ENCODE data around the gene MIEN1.
"Not testable (repeated sequence)": the region's sequence is repeated elsewhere in the genome, so short reads cannot be mapped to it uniquely, and the experiment has no call there.

Gene MIEN1, protein sequence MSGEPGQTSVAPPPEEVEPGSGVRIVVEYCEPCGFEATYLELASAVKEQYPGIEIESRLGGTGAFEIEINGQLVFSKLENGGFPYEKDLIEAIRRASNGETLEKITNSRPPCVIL

DNA sequence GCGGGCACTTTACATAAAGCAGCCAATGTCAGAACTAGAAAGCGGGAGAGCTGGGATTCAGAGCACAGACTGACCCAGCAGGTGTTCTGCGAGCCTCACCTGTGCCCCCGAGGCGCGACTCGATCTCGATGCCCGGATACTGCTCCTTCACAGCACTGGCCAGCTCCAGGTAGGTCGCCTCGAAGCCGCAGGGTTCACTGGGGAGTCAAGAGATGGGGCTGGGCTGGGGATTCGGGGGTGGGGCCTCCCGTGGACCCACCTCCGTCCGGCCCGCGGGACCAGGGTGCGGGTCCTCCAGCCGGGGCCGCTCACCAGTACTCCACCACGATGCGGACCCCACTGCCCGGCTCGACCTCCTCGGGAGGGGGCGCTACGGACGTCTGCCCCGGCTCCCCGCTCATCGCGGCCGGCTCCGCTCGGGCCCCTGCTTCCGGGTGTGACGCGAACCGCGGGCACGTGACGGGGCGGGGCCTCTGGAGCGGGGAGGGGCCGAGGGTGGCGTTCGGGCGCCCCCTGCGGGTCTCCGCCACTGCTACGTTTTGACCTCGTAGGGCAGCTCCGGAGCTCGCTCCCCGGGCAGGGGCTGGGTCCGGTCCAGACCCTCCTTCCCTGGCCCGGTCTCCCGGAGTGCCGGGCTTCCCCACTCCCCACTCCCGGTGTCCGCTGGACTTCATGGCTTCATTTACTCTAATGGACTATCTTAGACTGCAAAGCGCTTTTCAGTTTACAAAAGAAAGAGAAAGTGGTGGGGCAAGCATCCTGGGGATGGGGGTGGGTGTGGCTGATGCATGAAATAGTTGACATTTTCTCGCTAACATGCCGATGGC, at the start of gene MIEN1:
Gene MIEN1 (minus strand): TSS at position 438 of the 827 bp plus-strand sequence. CDS start 37 bp downstream, at position 401.
- no peak for DNase-seq (ENCODE audit: low read depth)

- DNase-seq (ENCODE audit: low read depth): no peak
Measured at GRCh38 chr17:39777534-39778365, 47.4 kb upstream of the MIEN1 start.

GRCh38 chr17:39776252-39776651, 45.9 kb upstream of the MIEN1 start:
- DNase-seq (ENCODE audit: low read depth): no peak

DNA sequence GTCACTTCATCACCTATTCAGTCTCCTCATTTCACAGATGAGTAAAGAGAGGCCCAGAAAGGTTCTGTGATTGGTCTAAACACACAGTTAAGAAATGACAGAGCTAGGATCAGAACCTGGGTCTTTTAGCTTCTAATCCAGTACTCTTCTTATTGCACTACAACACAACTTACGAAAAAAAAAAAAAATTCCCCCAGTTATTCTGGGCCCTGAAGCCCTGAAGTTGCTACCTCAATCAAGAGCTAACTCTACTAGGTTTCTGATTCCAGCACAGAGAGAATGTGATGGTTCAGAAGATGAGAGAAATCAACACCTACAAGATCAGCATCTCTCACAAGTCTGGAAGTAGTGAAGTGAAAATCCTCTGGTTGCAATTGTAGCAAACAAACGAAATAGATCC, 44.7 kb upstream of the MIEN1 start:
- DNase-seq (ENCODE audit: low read depth): no peak

GRCh38 chr17:39774047-39774446, 43.7 kb upstream of the MIEN1 start:
- DNase-seq (ENCODE audit: low read depth): no peak

DNA sequence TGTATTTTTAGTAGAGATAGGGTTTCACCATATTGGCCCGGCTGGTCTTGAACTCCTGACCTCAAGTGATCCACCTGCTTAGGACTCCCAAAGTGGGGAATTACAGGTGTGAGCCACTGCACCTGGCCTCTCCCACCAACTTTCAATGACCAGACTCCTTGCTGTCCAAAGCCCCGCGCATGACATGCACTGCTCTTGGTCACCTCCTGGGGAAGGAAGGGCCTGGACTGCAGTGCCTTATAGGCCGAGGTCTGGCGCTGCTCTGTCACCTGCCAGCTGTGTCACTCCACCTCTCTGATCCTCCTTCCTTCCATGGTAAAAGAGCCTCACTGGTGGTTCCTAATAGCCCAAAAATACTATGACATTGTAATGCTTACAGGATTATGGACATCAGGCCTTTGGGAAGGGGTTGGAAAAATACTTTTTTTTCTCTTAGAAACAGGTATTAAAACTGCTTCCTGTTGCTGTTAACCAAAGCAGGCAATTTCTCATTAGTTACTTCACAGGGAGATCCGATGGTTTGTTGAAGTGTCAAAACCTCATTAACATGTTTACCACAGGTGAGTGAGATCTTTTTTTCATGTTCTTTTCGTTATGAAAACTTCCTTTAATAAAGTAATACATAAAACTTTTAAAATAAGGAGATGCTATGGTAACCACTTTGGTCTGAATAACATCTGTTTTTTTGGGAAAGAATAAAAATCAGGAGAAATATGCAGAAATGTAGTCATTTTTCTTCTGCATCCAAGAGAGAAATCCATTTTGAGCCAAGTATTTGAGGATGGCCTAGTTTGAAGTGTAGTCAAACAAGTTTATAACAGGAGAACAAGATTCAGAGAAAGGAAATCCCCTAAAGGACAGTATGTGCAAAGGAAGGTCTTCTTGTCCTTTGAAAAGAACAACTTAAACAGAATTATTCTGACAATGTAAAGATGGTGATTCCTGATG, 42.9 kb upstream of the MIEN1 start:
- DNase-seq (ENCODE audit: low read depth): no peak

DNA sequence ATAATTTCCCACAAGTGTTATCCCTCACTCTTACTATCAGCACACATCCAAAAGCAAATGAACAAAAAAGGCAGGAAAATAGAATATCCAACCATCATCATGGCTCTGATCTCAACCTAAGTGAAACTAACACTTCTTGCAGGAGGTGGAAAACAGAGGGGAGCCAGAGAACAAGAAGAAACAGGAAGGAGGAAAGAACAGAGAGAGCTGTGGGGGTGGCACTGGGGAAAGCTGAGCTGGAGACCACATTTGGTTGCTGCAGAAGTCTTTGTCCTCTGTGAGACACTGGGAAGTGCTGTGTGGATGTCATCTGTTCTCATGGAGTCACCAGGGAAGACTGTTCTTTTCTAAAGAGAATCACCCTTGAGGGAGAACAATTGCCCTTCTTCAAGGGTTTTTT, 42.1 kb upstream of the MIEN1 start:
- no peak for DNase-seq (ENCODE audit: low read depth)

GRCh38 chr17:39769974-39770587, 39.7 kb upstream of the MIEN1 start:
- DNase-seq (ENCODE audit: low read depth): no peak

DNA sequence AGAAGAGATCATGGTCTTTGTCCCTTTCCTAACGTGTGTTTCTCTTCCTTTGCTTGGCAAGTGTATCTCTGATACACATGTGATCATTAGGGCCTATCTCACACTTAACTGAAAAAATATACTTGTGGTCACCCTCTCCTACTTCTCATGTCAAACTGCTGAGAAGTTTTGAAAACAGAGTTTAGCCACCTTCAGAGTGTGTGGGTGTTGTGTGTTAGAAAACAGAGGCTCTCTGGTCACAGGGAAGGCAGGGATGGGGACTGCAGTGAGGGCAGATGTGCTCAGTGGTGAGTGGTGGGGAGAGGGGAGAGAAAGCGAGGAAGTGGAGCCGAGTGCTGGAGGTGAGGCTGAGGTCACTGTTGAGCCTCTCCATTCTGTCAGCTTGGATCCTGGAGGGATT, 36.8 kb upstream of the MIEN1 start:
- no peak for DNase-seq (ENCODE audit: low read depth)

GRCh38 chr17:39765766-39766165, 35.4 kb upstream of the MIEN1 start:
- no peak for DNase-seq (ENCODE audit: low read depth)

GRCh38 chr17:39765175-39765574, 34.8 kb upstream of the MIEN1 start:
- DNase-seq (ENCODE audit: low read depth): no peak

DNA sequence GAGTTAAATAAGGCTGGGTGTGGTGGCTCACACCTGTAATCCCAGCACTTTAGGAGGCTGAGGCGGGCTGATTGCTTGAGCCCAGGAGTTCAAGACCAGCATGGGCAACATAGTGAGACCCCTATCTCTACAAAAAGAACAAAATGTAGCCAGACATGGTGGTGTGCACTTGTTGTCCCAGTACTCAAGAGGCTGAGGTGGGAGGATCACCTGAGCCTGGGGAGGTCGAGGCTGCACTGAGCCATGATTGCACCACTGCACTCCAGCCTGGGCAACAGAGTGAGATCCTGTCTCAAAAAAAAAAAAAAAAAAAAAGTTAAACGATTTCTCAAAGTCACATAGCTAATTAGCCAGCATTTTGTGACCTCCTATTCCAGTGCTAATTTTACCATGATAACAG, 33.8 kb upstream of the MIEN1 start:
- not testable (repeated sequence) for DNase-seq (ENCODE audit: low read depth)

DNA sequence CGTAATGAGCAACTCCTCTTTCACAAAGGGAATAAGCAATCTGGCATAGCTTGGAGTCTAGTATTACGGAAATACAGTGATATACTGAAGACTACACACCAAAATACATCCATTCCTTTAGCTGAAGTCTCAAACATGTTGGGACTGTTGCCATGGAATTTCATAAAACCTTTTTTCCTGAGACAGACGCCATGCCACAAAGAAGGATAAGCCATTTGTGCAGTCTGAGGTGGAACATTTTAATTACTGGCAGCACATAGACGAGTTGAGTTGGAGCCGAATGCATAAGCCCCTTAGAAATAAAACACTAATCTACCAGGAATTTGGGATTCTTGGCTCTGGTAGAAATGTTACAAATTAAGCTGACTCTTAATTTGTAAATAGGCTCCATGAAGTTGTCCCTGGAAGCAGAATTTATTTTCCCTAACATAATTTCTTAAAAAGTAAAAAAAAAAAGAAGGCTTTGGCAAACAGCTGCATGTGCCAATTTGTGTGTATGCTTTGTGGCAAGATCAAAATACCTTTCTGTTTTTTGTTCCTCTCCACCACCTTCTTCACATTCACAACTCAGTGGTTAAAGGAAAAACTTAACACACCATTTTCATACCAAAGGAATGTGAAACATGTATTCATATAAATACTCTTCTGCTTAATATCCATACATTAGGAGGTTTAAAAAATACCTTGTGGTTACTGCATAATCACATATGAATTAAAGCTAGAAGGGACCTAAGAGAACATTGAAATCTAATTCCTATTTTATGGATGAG, 32.9 kb upstream of the MIEN1 start:
- no peak for DNase-seq (ENCODE audit: low read depth)

DNA sequence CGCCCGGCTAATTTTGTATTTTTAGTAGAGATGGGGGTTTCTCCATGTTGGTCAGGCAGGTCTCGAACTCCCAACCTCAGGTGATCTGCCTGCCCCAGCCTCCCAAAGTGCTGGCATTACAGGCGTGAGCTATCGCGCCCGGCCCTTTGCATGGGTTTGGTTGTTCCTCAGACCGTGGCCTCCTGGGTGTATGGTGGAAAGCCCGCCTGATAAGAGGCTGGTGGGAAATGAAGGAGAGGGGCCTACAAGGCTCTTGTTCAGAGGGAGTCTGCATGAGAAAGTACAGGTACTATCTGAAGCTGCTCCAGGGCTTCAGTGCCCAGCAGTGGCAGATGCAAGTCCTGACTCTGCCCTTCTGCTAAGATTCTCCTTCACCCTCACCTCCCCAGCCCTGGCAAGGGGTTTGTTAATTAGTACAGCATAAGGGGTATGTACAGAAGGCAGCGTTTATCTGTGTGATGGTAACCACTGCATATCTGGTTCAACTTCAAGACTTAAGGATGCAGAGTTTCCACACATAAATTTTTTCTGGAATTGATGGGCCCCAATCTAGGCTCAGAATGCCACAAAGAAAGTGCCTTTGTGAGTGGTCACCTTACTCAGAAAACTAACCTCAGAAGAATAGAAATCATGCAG, 31.6 kb upstream of the MIEN1 start:
- DNase-seq (ENCODE audit: low read depth): no peak

DNA sequence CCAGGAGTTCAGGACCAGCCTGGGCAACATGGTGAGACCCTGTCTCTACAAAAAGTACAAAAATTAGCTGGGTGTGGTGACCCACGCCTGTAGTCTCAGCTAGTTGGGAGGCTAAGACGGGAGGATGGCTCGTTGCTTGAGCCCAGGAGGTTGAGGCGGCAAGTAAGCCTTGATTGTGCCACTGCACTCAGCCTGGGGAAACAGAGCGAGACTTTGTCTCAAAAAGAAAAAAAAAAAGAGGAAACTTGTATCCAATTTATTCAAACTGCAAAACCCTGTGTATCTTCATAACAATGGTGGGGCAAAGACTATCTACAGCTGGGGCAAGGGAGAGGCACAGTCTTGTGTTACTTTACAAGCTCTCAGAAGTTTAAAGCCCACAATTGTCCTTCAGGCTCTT, 28.9 kb upstream of the MIEN1 start:
- no peak for DNase-seq (ENCODE audit: low read depth)

DNA sequence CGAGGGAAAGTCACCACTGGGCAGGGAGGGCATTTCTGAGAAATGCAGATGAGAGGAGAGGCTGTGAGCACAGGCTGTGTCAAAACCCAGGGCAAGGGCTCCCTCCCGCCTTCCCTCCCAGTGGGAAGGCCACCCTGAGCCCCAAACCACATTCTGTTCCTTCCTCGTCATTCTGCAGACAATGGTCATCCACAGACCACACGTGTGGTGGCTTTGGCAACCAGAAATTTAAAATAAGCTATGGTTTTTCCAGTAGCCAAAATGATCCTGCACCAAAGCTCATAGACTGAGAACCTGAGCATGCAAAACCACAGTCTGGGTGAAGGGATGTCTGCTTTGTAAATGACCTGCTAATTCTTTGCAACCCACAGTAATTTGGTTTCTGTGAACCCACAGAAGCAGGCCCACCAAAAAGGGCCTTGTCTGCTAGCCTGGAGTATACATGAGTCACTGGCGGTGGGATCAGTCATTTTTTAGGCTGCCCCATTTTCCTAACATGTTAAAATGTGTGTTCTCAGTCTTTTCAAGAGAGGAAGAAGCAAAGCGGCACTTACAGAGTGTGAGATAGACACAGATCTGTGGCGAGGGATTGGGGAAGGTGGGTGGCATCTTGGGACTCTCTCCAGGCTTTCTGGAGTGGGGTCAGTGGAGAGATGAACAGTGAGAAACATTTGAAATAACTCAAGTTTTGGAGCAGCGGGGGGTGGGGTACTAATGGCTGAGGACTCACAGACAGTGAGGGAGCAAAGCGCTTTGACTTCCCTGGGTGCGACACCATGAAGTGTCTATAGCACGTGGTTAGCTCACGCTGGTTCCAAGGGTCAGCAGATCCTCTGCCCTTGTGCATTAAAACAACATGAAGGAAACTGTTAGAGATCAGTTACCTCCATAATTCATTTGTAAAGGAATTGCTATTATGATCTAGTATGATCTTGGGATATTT, 27.9 kb upstream of the MIEN1 start:
- no peak for DNase-seq (ENCODE audit: low read depth)

- no peak for DNase-seq (ENCODE audit: low read depth)
Measured at GRCh38 chr17:39757176-39757662, 26.9 kb upstream of the MIEN1 start.

DNA sequence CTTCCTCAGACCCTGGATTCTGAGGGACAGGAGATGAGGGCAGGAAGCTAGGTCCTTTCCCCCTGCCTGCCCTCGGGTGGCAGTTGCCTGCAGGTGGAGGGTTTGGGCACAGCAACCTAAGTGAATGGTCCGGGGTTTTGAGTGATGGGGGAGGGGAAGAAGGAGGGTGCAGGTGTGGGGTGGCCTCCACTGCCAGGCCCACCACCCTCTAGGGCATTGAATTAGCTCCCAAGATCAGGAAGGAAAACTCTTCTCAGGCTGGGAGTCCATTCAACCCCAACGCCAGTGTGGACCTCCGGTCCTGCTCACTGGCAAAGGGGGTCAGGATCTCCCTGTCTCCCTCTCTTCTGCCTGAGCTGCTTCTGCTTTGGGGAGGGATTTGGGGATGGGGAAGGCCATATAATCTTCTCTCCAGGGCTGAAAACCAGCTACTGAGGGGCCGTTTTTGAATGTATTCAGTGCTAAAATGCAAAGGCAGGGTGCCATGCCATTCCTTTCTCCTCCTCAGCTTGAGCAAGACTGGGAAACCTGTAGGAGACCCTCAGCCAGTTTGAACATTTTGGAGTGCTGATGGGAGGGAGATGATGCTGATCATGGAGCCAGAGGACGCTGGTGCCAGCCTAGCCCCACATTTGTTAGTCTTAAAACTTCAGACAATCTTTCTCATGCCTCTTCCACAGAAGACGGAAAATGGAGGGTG, 26.2 kb upstream of the MIEN1 start:
- DNase-seq (ENCODE audit: low read depth): no peak
